K562 (cell line): ENCODE results near the gene WASL. TPM values are rescaled to one million over a fixed set of nuclear protein-coding genes. Genes with fewer than 3 reads are reported as not detected.

ENCODE experiments used
- ATAC-seq: fragments of 200-7000 bp; cut with Tn5 transposase; 3 replicates; pipeline ENCODE4 v1.9.1; 2020; ENCODE audit warnings: moderate library complexity
- BruUV-seq: library from RNA; stranded (reverse); fragments of 400-500 nt; replicated peaks from 2 replicates; lab custom pipeline; 2021; lab: Mats Ljungman, UMichigan
- CTCF ChIA-PET: fragments of 300-600 bp; formaldehyde crosslinking; extraction: SDS; loops from one replicate; lab custom pipeline; 2021; ENCODE audit warnings: low intra/inter-chr PET ratio; lab: Yijun Ruan, JAX
- POLR2A ChIA-PET: fragments of 300-600, 350-650 bp; sonication (Branson Sonifier 250); formaldehyde crosslinking; extraction: SDS; loops from one replicate; lab custom pipeline; 2021; ENCODE audit warnings: antibody characterized with exemption, inconsistent platforms; lab: Yijun Ruan, JAX
- DNase-seq, 4 experiments: peaks; one replicate each; pipeline versions ENCODE4 v3.0.0 to v3.0.0-alpha.2; 2011 to 2018; ENCODE audit warnings: low spot score in 3 of 4, mixed read lengths in 3 of 4; ENCODE audit errors: extremely low read depth in 1 of 4
- FAIRE-seq: peaks from 2 replicates; lab custom pipeline; 2011; peaks lifted over from hg19 to GRCh38; lab: Jason Lieb, UNC
- H2AFZ ChIP-seq: 2 replicates; pipeline ENCODE4 v1.6.0; 2011; ENCODE audit warnings: low read depth, low read length, control low read depth, inconsistent platforms
- H3K27ac ChIP-seq: fragments of 200-600 bp; 3 replicates; pipeline ENCODE4 v1.8.0; 2011; ENCODE audit warnings: low read depth, mild to moderate bottlenecking, control low read depth, inconsistent platforms, low read length, moderate library complexity, mixed read lengths; ENCODE audit errors: extremely low read depth
- H3K27me3 ChIP-seq, 2 experiments: fragments of 300-600 bp in 1 of 2; 2 replicates in 1 of 2; 3 replicates in 1 of 2; pipeline versions ENCODE4 v1.6.0 to v1.8.0; 2011; ENCODE audit warnings: inconsistent platforms in 2 of 2, low read length in 2 of 2, mild to moderate bottlenecking in 1 of 2, mixed read lengths in 1 of 2, moderate library complexity in 1 of 2; ENCODE audit not compliant: control insufficient read depth in 2 of 2, insufficient read depth in 2 of 2
- H3K36me3 ChIP-seq: fragments of 300-600 bp; 3 replicates; pipeline ENCODE4 v1.8.0; 2011; ENCODE audit warnings: mild to moderate bottlenecking, low read length, inconsistent platforms; ENCODE audit not compliant: control insufficient read depth, insufficient read depth
- H3K4me1 ChIP-seq, 2 experiments: fragments of 200-600 bp in 1 of 2; replicated peaks in 1 of 2; 2 replicates in 1 of 2; 3 replicates in 1 of 2; pipeline versions ENCODE4 v1.5.1 to v1.8.0; 2011; ENCODE audit warnings: inconsistent platforms in 2 of 2, low read length in 2 of 2, mild to moderate bottlenecking in 1 of 2, mixed read lengths in 1 of 2, moderate library complexity in 1 of 2; ENCODE audit not compliant: control insufficient read depth in 2 of 2, insufficient read depth in 2 of 2
- H3K4me2 ChIP-seq: 2 replicates; pipeline ENCODE4 v1.6.1; 2011; ENCODE audit warnings: low read length, control low read depth, inconsistent platforms, mixed read lengths; ENCODE audit not compliant: insufficient read depth
- H3K4me3 ChIP-seq: fragments of 200-600 bp; sonication (generic), shearing (Covaris generic); 2 replicates; pipeline ENCODE4 v1.5.1; 2016; ENCODE audit warnings: control low read depth, inconsistent platforms
- H3K79me2 ChIP-seq: fragments of 200-600 bp; 3 replicates; pipeline ENCODE4 v1.8.0; 2011; ENCODE audit warnings: low read length, inconsistent platforms; ENCODE audit not compliant: control insufficient read depth, insufficient read depth
- H3K9ac ChIP-seq, 2 experiments: 2 replicates each; pipeline versions ENCODE4 v1.6.0 to v1.6.1; 2011; ENCODE audit warnings: low read depth in 2 of 2, low read length in 2 of 2, control low read depth in 1 of 2, inconsistent platforms in 1 of 2, mild to moderate bottlenecking in 1 of 2, mixed read lengths in 1 of 2; ENCODE audit not compliant: insufficient read depth in 1 of 2
- H3K9me1 ChIP-seq: one replicate; pipeline ENCODE4 v1.6.0; 2011; ENCODE audit warnings: inconsistent platforms, mild to moderate bottlenecking, low read length, moderate library complexity; ENCODE audit not compliant: control insufficient read depth, insufficient read depth
- H3K9me3 ChIP-seq: replicated peaks from 2 replicates; pipeline ENCODE4 v1.5.1; 2011; ENCODE audit warnings: low read depth, low read length, inconsistent platforms; ENCODE audit not compliant: control insufficient read depth, insufficient read depth
- H4K20me1 ChIP-seq: replicated peaks from 2 replicates; pipeline ENCODE4 v1.6.1; 2011; ENCODE audit warnings: low read length, inconsistent platforms, mixed read lengths; ENCODE audit not compliant: control insufficient read depth, insufficient read depth
- C11orf30 ChIP-seq: fragments of 450-650 bp; IDR thresholded peaks from 2 replicates; pipeline ENCODE4 v1.6.1; 2016; ENCODE audit warnings: low read depth, mild to moderate bottlenecking
- CEBPG ChIP-seq, 3 experiments: fragments of 200-800 bp in 1 of 3; sonication (Bioruptor generic) in 1 of 3; sonication (generic) in 1 of 3; formaldehyde crosslinking in 1 of 3; IDR thresholded peaks in 2 of 3; conservative IDR thresholded peaks in 1 of 3; 2 replicates each; pipeline versions ENCODE4 v1.6.1 to v1.8.0; 2016 to 2022; ENCODE audit warnings: missing compliant biosample characterization in 2 of 3, missing genetic modification characterization in 2 of 3, mild to moderate bottlenecking in 1 of 3, missing genetic modification reagents in 1 of 3
- MYC ChIP-seq, 2 experiments: fragments of 250-450 bp in 1 of 2; sonication (Bioruptor Pico) in 1 of 2; IDR thresholded peaks; 2 replicates each; pipeline versions ENCODE4 v1.5.1 to v1.6.1; 2012 to 2021; ENCODE audit warnings: low read depth in 2 of 2, borderline replicate concordance in 1 of 2, improper control_type of control experiment in 1 of 2, low read length in 1 of 2, mild to moderate bottlenecking in 1 of 2, moderate library complexity in 1 of 2
- WGBS: fragments of 100-300 bp; shearing (Covaris generic); methylation state at CpG from one replicate; pipeline ENCODE4 v1.1.6; 2016; ENCODE audit warnings: low coverage, mixed read lengths; ENCODE audit not compliant: insufficient coverage; ENCODE audit errors: missing lambda C conversion rate; 5-methylcytosine and 5-hydroxymethylcytosine counted together
- in situ Hi-C: fragments of 300-500 bp; cut with MboI; formaldehyde crosslinking; loops from 4 replicates; pipeline ENCODE4 v1.15.0; 2018; ENCODE audit warnings: inconsistent platforms, mixed read lengths
- intact Hi-C: fragments of 100-400 bp; cut with micrococcal nuclease; formaldehyde crosslinking; loops from 2 replicates; pipeline ENCODE4 v1.14.2; 2022
- polyA plus RNA-seq, 8 experiments: library from polyadenylated mRNA; depleted of rRNA in 4 of 8; stranded (reverse) in 5 of 8; unstranded in 3 of 8; fragments of >200 nt; fragmentation: Nextera tagmentation in 2 of 8; fragmentation: Illumina TruSeq in 1 of 8; extraction: Ambion mirVana in 2 of 8; extraction: Trizol in 1 of 8; gene quantifications; 2 replicates each; pipeline versions ENCODE4 v1.2.1 to v1.2.3, GENCODE V29; 2011 to 2014; ENCODE audit warnings: inconsistent platforms in 1 of 8, missing spikeins in 1 of 8
- total RNA-seq, 7 experiments: library from RNA; depleted of rRNA in 6 of 7; stranded (reverse); fragments of >200 nt in 6 of 7; fragmentation: Illumina TruSeq in 2 of 7; extraction: Trizol in 2 of 7; gene quantifications; 2 replicates each; pipeline versions ENCODE4 v1.2.1 to v1.2.3, GENCODE V29; 2011 to 2021; ENCODE audit warnings: low replicate concordance in 1 of 7

The WASL gene
- total and polyA plus RNA-seq, 9 of the 15 experiments (the other 6 are each of a cell fraction or from before 2014, with no cell fraction given), result 3.2 to 13.9 (median 8.3) TPM

- TF ChIP-seq MYC (IDR thresholded peaks at IDR 0.05; ENCODE audit: low read depth, low read length) (no peak), MYC (CRISPR knock-in tag; IDR thresholded peaks at IDR 0.05; ENCODE audit: borderline replicate concordance, low read depth) (no peak)
- TF ChIP-seq, all 486 proteins: peak for 0
These were observed 6.9 kb downstream of the WASL start (continued) for GRCh38 chr7:123741940-123742339.

GRCh38 chr7:123738808-123739207 is 10.0 kb downstream of the WASL start:
- in situ Hi-C loops, result no loop called here
- no TSS peak for BruUV-seq

More at GRCh38 chr7:123738808-123739207, 10.0 kb downstream of the WASL start:
- no peaks in the 10 kb centered on the region for H3K27me3 ChIP-seq
- intact Hi-C loops, result no loop called here
- no peak overlapping the region for H3K9ac ChIP-seq
- CTCF ChIA-PET, result no interaction called here
- H2AFZ ChIP-seq, result no peak overlapping the region
- no peak overlapping the region for H3K27ac ChIP-seq
- FAIRE-seq, result no peak
- WGBS, result 86% methylated on average over 2 of the region's 2 CpGs
- no peak overlapping the region for H3K4me3 ChIP-seq
- DNase-seq, result no peak
- no peaks in the 10 kb centered on the region for H3K9me1 ChIP-seq
- ATAC-seq, result no peak
- H3K4me1 ChIP-seq, result peaks cover 0 to 6% of the 10 kb centered on the region in 2 experiments; a peak in 4 of 5 replicates
- peaks cover 100% of the 10 kb centered on the region for H3K79me2 ChIP-seq
- TF ChIP-seq C11orf30 (no peak), CEBPG (CRISPR knock-in tag; IDR thresholded peaks at IDR 0.05) (no peak), CEBPG (tag; conservative IDR thresholded peaks at IDR 0.05 in 1 of 2, IDR thresholded peaks at IDR 0.05 in 1 of 2) (0 out of 4 replicates have a peak, but pooled peaks of 1 of the 2 experiments have one; percentile 18)
- H3K4me2 ChIP-seq, result no peak overlapping the region
- H3K9me3 ChIP-seq, result 0 out of 2 replicates have a peak, but pooled peaks cover 4% of the 10 kb centered on the region
- POLR2A ChIA-PET, result interaction anchor here (4.7 kb wide), 1 partner anchor 10 kb away, joined by 28 read pairs; the partner anchor contains the start of gene WASL
- peaks cover 9% of the 10 kb centered on the region; the same call in 1 of the 2 replicates for H4K20me1 ChIP-seq
- H3K36me3 ChIP-seq, result peaks cover 12% of the 10 kb centered on the region
